Measurements from ENCODE around the gene KATNB1.

GRCh38 chr16:57730771-57731730 is 4.5 kb upstream of the KATNB1 start:
- TF ChIP-seq CTCF (IDR thresholded peaks at IDR 0.05) (no peak), EZH2 (IDR thresholded peaks at IDR 0.05) (no peak)

Measured in neural progenitor cell (in vitro differentiated cells).